ENCODE measurements around the gene SRD5A3.

The SRD5A3 gene

GRCh38 chr4:55406545-55406944, 60.5 kb downstream of the SRD5A3 start:
- H3K27me3 ChIP-seq (replicated peaks): no peaks in the 10 kb centered on the region
- TF ChIP-seq, protein P1, sequence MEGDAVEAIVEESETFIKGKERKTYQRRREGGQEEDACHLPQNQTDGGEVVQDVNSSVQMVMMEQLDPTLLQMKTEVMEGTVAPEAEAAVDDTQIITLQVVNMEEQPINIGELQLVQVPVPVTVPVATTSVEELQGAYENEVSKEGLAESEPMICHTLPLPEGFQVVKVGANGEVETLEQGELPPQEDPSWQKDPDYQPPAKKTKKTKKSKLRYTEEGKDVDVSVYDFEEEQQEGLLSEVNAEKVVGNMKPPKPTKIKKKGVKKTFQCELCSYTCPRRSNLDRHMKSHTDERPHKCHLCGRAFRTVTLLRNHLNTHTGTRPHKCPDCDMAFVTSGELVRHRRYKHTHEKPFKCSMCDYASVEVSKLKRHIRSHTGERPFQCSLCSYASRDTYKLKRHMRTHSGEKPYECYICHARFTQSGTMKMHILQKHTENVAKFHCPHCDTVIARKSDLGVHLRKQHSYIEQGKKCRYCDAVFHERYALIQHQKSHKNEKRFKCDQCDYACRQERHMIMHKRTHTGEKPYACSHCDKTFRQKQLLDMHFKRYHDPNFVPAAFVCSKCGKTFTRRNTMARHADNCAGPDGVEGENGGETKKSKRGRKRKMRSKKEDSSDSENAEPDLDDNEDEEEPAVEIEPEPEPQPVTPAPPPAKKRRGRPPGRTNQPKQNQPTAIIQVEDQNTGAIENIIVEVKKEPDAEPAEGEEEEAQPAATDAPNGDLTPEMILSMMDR (IDR thresholded peaks at IDR 0.05; ENCODE audit: low read depth, low read length, missing control alignments): no peak
- no peak overlapping the region for H3K4me3 ChIP-seq (ENCODE audit: low read depth, low read length)
- H3K36me3 ChIP-seq (replicated peaks): peaks cover 34% of the 10 kb centered on the region
- H3K27ac ChIP-seq: no peak overlapping the region
- in situ Hi-C loops (cut with HindIII; ENCODE audit: low pct_ligation_motif_present, low sequenced_read_pairs): no loop called here
- DNase-seq: no peak

GRCh38 chr4:55407119-55407518, 61.1 kb downstream of the SRD5A3 start:
- DNase-seq: no peak
- peaks cover 35% of the 10 kb centered on the region for H3K36me3 ChIP-seq (replicated peaks)
- TF ChIP-seq, protein P1 (IDR thresholded peaks at IDR 0.05; ENCODE audit: low read depth, low read length, missing control alignments): no peak
- in situ Hi-C loops (cut with HindIII; ENCODE audit: low pct_ligation_motif_present, low sequenced_read_pairs): no loop called here
- H3K27me3 ChIP-seq (replicated peaks): no peaks in the 10 kb centered on the region
- no peak overlapping the region for H3K4me3 ChIP-seq (ENCODE audit: low read depth, low read length)
- H3K27ac ChIP-seq: no peak overlapping the region

DNA sequence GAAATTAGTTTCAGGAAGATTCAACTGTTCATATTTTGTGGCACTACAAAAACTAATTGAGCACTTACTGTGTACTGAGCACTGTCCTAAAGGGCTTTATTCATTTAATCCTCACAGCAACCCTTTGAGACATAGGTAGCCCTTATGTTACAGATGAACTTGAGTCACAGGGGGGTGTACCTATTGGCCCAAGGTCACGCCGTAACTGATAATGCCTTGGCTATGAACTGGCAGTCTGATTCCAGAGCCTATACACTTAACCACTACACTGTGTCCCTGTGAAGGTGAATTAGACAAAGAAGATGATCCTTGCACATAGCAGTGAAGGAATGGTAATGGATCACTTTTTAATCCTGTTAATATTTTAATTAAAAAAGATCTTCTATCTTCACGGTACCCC, 61.7 kb downstream of the SRD5A3 start:
- Histone ChIP-seq H3K27me3 (replicated peaks) (no peaks in the 10 kb centered on the region), H3K27ac (no peak overlapping the region), H3K4me3 (ENCODE audit: low read depth, low read length) (no peak overlapping the region), H3K36me3 (replicated peaks) (peaks cover 35% of the 10 kb centered on the region)
- TF ChIP-seq, protein P1 (IDR thresholded peaks at IDR 0.05; ENCODE audit: low read depth, low read length, missing control alignments): no peak
- in situ Hi-C loops (cut with HindIII; ENCODE audit: low pct_ligation_motif_present, low sequenced_read_pairs): no loop called here
- no peak for DNase-seq

DNA sequence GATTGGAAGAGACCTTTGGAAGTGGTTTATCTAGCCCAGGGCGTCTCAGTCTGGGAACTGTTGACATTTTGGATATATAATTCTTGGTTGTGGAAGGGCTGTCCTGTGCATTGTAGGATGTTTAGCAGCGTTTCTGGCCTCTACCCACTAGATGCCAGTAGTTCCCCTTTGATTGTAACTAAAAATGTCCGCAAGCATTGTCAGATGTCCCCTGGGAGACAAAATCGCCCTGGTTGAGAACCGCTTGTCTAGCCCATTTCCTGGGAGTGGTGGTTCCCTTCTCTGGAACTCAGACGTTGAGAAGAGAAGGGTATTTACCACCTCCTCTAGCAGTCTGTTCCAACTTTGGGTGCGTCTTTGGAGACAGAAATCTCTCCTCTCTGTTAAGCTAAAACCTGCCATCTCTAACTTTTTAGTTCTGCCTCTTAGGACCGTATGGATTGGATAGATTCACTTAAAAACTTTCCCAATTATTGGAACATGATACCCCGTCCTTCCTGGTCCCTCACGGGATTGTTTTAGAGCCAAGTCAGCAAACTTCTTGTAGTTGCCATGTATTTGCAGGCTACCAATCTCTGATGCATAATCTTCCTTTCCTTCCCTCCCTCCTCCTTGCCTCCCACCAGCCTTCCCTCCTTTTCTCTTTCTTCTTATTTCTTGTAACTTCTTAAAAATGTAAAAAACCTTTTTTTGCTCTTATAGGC, 63.6 kb downstream of the SRD5A3 start:
- Histone ChIP-seq H3K36me3 (replicated peaks) (peaks cover 28% of the 10 kb centered on the region), H3K27ac (peak overlapping the region; percentile 72), H3K27me3 (replicated peaks) (no peaks in the 10 kb centered on the region), H3K4me3 (ENCODE audit: low read depth, low read length) (no peak overlapping the region)
- in situ Hi-C loops (cut with HindIII; ENCODE audit: low pct_ligation_motif_present, low sequenced_read_pairs): no loop called here
- DNase-seq: peak; percentile 74
- TF ChIP-seq, protein P1 (IDR thresholded peaks at IDR 0.05; ENCODE audit: low read depth, low read length, missing control alignments): peak; percentile 63

- DNase-seq: no peak
- Histone ChIP-seq H3K27ac (peak overlapping the region; percentile 72), H3K36me3 (replicated peaks) (peaks cover 25% of the 10 kb centered on the region), H3K4me3 (ENCODE audit: low read depth, low read length) (no peak overlapping the region), H3K27me3 (replicated peaks) (no peaks in the 10 kb centered on the region)
- TF ChIP-seq, protein P1 (IDR thresholded peaks at IDR 0.05; ENCODE audit: low read depth, low read length, missing control alignments): no peak
- in situ Hi-C loops (cut with HindIII; ENCODE audit: low pct_ligation_motif_present, low sequenced_read_pairs): no loop called here
These were observed 64.4 kb downstream of the SRD5A3 start for GRCh38 chr4:55410431-55410830.

DNA sequence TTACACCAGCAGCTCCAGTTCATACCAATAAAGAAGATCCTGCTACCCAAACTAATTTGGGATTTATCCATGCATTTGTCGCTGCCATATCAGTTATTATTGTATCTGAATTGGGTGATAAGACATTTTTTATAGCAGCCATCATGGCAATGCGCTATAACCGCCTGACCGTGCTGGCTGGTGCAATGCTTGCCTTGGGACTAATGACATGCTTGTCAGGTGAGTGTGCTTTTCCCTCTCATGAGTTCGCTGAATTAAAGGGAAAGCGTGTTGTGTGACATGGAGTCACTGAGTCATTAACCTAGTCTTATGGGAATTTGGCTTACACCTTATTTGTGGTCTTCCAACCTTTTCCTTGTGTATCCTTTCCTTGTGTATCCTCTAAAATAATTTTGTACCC, 65.6 kb downstream of the SRD5A3 start:
- DNase-seq: no peak
- in situ Hi-C loops (cut with HindIII; ENCODE audit: low pct_ligation_motif_present, low sequenced_read_pairs): no loop called here
- Histone ChIP-seq H3K27ac (no peak overlapping the region), H3K4me3 (ENCODE audit: low read depth, low read length) (no peak overlapping the region), H3K36me3 (replicated peaks) (peaks cover 25% of the 10 kb centered on the region), H3K27me3 (replicated peaks) (no peaks in the 10 kb centered on the region)
- TF ChIP-seq, protein P1 (IDR thresholded peaks at IDR 0.05; ENCODE audit: low read depth, low read length, missing control alignments): no peak

Measured in brain microvascular endothelial cell (primary cell).